ENCODE results near the gene IGFL1.
"Not testable (repeated sequence)": the region's sequence is repeated elsewhere in the genome, so short reads cannot be mapped to it uniquely, and the experiment has no call there.

The IGFL1 gene

GRCh38 chr19:46273931-46274330, 44.4 kb downstream of the IGFL1 start:
- not testable (repeated sequence) for DNase-seq

- DNase-seq, result no peak
These were observed 49.6 kb downstream of the IGFL1 start for GRCh38 chr19:46279177-46279576.
